HepG2 (cell line): Measurements from ENCODE around the gene ZNF547. TPM values are rescaled to one million over a fixed set of nuclear protein-coding genes. Genes with fewer than 3 reads are reported as not detected.

Source experiments
- BCL3 ChIP-seq: sonication (generic); formaldehyde crosslinking; IDR thresholded peaks from 2 replicates; pipeline ENCODE4 v1.5.1; 2020; ENCODE audit warnings: mild to moderate bottlenecking, missing genetic modification reagents, moderate library complexity
- CAMTA2 ChIP-seq: sonication (generic); formaldehyde crosslinking; IDR thresholded peaks from 2 replicates; pipeline ENCODE4 v1.4.0; 2020; ENCODE audit warnings: mild to moderate bottlenecking, missing genetic modification reagents, borderline replicate concordance
- CHD2 ChIP-seq: IDR thresholded peaks from 2 replicates; pipeline ENCODE4 v1.6.1; 2011; ENCODE audit warnings: low read depth, low read length, improper control_type of control experiment
- DMTF1 ChIP-seq: sonication (generic); formaldehyde crosslinking; IDR thresholded peaks from 2 replicates; pipeline ENCODE4 v1.4.0; 2020; ENCODE audit warnings: mild to moderate bottlenecking, missing genetic modification reagents
- ERF ChIP-seq: IDR thresholded peaks from 2 replicates; pipeline ENCODE4 v1.6.1; 2018; ENCODE audit warnings: missing biosample characterization, missing genetic modification reagents
- FOSL2 ChIP-seq: sonication (generic); formaldehyde crosslinking; IDR thresholded peaks from 2 replicates; pipeline ENCODE4 v1.4.0; 2020; ENCODE audit warnings: missing genetic modification reagents
- HBP1 ChIP-seq: IDR thresholded peaks from 2 replicates; pipeline ENCODE4 v1.6.1; 2016; ENCODE audit warnings: low read depth, control low read depth
- MEIS1 ChIP-seq: sonication (generic); formaldehyde crosslinking; IDR thresholded peaks from 2 replicates; pipeline ENCODE4 v1.9.0; 2021; ENCODE audit warnings: mild to moderate bottlenecking, missing genetic modification reagents, moderate library complexity, borderline replicate concordance
- NAIF1 ChIP-seq: sonication (generic); formaldehyde crosslinking; IDR thresholded peaks from 2 replicates; pipeline ENCODE4 v1.5.0; 2020; ENCODE audit warnings: mild to moderate bottlenecking, missing genetic modification reagents, borderline replicate concordance
- NFYC ChIP-seq: IDR thresholded peaks from 2 replicates; pipeline ENCODE4 v1.6.1; 2016; ENCODE audit warnings: missing genetic modification reagents, missing compliant biosample characterization
- NR1H2 ChIP-seq: sonication (generic); formaldehyde crosslinking; IDR thresholded peaks from 2 replicates; pipeline ENCODE4 v1.8.1; 2022; ENCODE audit warnings: low read depth, missing genetic modification reagents, borderline replicate concordance
- POGZ ChIP-seq: sonication (generic); formaldehyde crosslinking; IDR thresholded peaks from 2 replicates; pipeline ENCODE4 v1.4.0; 2020; ENCODE audit warnings: mild to moderate bottlenecking, missing genetic modification reagents
- RFX5 ChIP-seq: IDR thresholded peaks from 2 replicates; pipeline ENCODE4 v1.6.1; 2011; ENCODE audit warnings: low read depth, low read length, improper control_type of control experiment
- RFXAP ChIP-seq: sonication (generic); formaldehyde crosslinking; IDR thresholded peaks from 2 replicates; pipeline ENCODE4 v1.4.0; 2020; ENCODE audit warnings: missing genetic modification reagents, borderline replicate concordance
- TFDP1 ChIP-seq: IDR thresholded peaks from 2 replicates; pipeline ENCODE4 v1.6.1; 2016; ENCODE audit warnings: missing compliant biosample characterization, missing genetic modification reagents, borderline replicate concordance
- ZBTB14 ChIP-seq: sonication (generic); formaldehyde crosslinking; IDR thresholded peaks from 2 replicates; pipeline ENCODE4 v1.4.0; 2020; ENCODE audit warnings: missing genetic modification reagents
- ZMAT5 ChIP-seq: sonication (generic); formaldehyde crosslinking; IDR thresholded peaks from 2 replicates; pipeline ENCODE4 v1.5.0; 2020; ENCODE audit warnings: mild to moderate bottlenecking, low read depth, missing genetic modification reagents, borderline replicate concordance
- polyA plus RNA-seq, 8 experiments: library from polyadenylated mRNA; depleted of rRNA in 3 of 8; stranded (reverse) in 7 of 8; unstranded in 1 of 8; fragments of >200 nt; fragmentation: Illumina TruSeq in 4 of 8; extraction: Trizol in 4 of 8; gene quantifications; 2 replicates each; pipeline versions ENCODE4 v1.2.1 to v1.2.3, GENCODE V29; 2011 to 2016; ENCODE audit warnings: low read depth in 4 of 8, missing spikeins in 1 of 8, mixed read lengths in 1 of 8; ENCODE audit not compliant: insufficient read depth in 1 of 8
- total RNA-seq, 5 experiments: library from RNA; depleted of rRNA; stranded (reverse); fragments of >200 nt; fragmentation: Illumina TruSeq; extraction: Trizol; gene quantifications; 2 replicates each; pipeline ENCODE4 v1.2.3, GENCODE V29; 2016; ENCODE audit warnings: low read depth in 1 of 5
- TF ChIP-seq, protein P1 (sequence below): sonication (generic); formaldehyde crosslinking; conservative IDR thresholded peaks from 2 replicates; pipeline ENCODE4 v1.4.0; 2020; ENCODE audit warnings: missing genetic modification reagents

Gene ZNF547
- total and polyA plus RNA-seq, 2 of the 13 experiments (the other 11 are each of a cell fraction or from before 2014, with no cell fraction given): 2.0 to 2.6 TPM

- TF ChIP-seq NR1H2 (CRISPR knock-in tag): no peak
- peak; percentile 89 for TF ChIP-seq DMTF1 (CRISPR knock-in tag)
- no peak for TF ChIP-seq BCL3 (CRISPR knock-in tag)
- no peak; the same call in 1 of the 2 replicates for TF ChIP-seq NAIF1 (CRISPR knock-in tag)
- no peak for TF ChIP-seq ZMAT5 (CRISPR knock-in tag)
- no peak; the same call in 1 of the 2 replicates for TF ChIP-seq FOSL2 (CRISPR knock-in tag)
- TF ChIP-seq NFYC (CRISPR knock-in tag): peak; percentile 91
- TF ChIP-seq, protein P1, sequence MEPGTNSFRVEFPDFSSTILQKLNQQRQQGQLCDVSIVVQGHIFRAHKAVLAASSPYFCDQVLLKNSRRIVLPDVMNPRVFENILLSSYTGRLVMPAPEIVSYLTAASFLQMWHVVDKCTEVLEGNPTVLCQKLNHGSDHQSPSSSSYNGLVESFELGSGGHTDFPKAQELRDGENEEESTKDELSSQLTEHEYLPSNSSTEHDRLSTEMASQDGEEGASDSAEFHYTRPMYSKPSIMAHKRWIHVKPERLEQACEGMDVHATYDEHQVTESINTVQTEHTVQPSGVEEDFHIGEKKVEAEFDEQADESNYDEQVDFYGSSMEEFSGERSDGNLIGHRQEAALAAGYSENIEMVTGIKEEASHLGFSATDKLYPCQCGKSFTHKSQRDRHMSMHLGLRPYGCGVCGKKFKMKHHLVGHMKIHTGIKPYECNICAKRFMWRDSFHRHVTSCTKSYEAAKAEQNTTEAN (CRISPR knock-in tag): no peak
- peak; percentile 77; the same call in 1 of the 2 replicates for TF ChIP-seq TFDP1 (CRISPR knock-in tag)
- peak; percentile 17; the same call in 1 of the 2 replicates for TF ChIP-seq CAMTA2
- TF ChIP-seq RFX5: peak; percentile 52; the same call in 1 of the 2 replicates
- TF ChIP-seq ZBTB14 (CRISPR knock-in tag): no peak
- TF ChIP-seq HBP1 (CRISPR knock-in tag): peak; percentile 35; the same call in 1 of the 2 replicates
- 0 out of 2 replicates have a peak, but pooled peaks have one; percentile 42 for TF ChIP-seq ERF
- 0 out of 2 replicates have a peak, but pooled peaks have one; percentile 40 for TF ChIP-seq CHD2
- 0 out of 2 replicates have a peak, but pooled peaks have one; percentile 20 for TF ChIP-seq RFXAP (CRISPR knock-in tag)
- peak; percentile 83 for TF ChIP-seq POGZ (CRISPR knock-in tag)
- TF ChIP-seq MEIS1 (CRISPR knock-in tag): peak; percentile 80; the same call in 1 of the 2 replicates
Observed at GRCh38 chr19:57350877-57351805, 12.2 kb upstream of the ZNF547 start, which contains the start of gene ZNF304 (continued).
